Suprapubic skin (tissue), 3 donors: ENCODE data around the gene HBP1.

Source experiments
- POLR2A ChIP-seq, 2 donors: fragments of 450-650 bp; IDR thresholded peaks; one replicate each; pipeline ENCODE4 v1.6.1; 2017; ENCODE audit warnings: antibody characterized with exemption in 2 of 2, mild to moderate bottlenecking in 2 of 2, moderate library complexity in 2 of 2
- TF ChIP-seq, protein P1 (sequence below), 2 donors: fragments of 200-600 bp in 1 of 2; fragments of 450-650 bp in 1 of 2; sonication (generic) in 1 of 2; IDR thresholded peaks; one replicate each; pipeline ENCODE4 v1.5.1; 2016 to 2019; ENCODE audit warnings: antibody characterized with exemption in 2 of 2, mild to moderate bottlenecking in 1 of 2, moderate library complexity in 1 of 2

DNA sequence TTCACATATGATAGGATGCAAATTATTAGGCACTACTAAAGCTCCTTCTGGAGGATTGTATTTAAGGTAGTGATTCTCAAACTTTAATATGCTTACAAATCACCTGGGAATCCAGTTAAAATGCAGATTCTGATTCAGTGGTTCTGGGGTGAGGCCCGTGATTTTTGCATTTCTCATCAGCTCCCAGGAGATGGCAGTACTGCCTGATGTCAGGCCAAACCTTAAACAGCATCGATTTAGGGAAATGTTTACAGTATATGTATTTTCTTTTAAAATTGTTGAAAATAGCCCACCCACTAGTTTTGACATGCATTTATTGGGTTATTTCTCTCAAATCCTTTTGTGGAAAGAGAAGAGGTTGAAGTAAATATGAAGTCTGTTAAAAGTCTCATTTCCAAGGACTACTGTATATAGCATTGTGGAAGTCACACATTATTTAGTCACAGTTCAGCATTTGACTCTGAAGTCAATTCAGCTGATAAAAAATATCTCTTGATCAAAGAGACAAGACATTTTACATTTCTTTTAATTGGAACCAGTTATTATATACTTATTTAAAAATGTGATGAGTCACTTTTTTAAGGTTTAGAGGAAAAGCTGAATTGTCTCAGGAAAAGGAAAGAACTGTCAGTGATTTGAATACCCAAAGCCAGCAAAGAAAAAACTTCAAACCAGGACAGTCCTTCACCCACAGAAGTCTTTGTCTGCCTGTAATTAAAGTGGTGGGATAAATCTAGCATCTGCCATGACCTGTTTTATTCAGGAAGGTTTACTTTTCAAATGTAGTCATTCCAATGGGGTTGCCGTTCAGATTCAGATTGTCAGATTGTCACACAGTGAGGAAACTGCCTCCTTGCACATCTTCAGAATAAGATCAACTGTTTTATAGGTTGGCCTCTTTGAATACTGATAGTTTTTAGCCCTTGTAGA is 21.1 kb upstream of the HBP1 start:
- TF ChIP-seq, protein P1, sequence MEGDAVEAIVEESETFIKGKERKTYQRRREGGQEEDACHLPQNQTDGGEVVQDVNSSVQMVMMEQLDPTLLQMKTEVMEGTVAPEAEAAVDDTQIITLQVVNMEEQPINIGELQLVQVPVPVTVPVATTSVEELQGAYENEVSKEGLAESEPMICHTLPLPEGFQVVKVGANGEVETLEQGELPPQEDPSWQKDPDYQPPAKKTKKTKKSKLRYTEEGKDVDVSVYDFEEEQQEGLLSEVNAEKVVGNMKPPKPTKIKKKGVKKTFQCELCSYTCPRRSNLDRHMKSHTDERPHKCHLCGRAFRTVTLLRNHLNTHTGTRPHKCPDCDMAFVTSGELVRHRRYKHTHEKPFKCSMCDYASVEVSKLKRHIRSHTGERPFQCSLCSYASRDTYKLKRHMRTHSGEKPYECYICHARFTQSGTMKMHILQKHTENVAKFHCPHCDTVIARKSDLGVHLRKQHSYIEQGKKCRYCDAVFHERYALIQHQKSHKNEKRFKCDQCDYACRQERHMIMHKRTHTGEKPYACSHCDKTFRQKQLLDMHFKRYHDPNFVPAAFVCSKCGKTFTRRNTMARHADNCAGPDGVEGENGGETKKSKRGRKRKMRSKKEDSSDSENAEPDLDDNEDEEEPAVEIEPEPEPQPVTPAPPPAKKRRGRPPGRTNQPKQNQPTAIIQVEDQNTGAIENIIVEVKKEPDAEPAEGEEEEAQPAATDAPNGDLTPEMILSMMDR (IDR thresholded peaks at IDR 0.05): peak; percentile 34 to 52
- TF ChIP-seq POLR2A (IDR thresholded peaks at IDR 0.05): no peak
